SK-N-SH treated with all-trans-retinoic acid at 6 μM for 48 hours (cell line): ENCODE measurements around the gene MEI4.
A peak's percentile ranks its signal among the peaks of the same experiment; 100 is the strongest.

Experiments
- ATAC-seq: fragments of 200-7000 bp; cut with Tn5 transposase; 3 replicates; pipeline ENCODE4 v1.9.1; 2020; ENCODE audit warnings: mild to moderate bottlenecking, moderate library complexity
- ARNTL ChIP-seq: fragments of 450-650 bp; formaldehyde crosslinking; IDR thresholded peaks from 2 replicates; pipeline ENCODE4 v1.5.0; 2020; ENCODE audit warnings: low read depth, mild to moderate bottlenecking, moderate library complexity, borderline replicate concordance
- BACH2 ChIP-seq: fragments of 250-450 bp; sonication (Bioruptor Pico); IDR thresholded peaks from 2 replicates; pipeline ENCODE4 v1.9.0; 2021; ENCODE audit warnings: mild to moderate bottlenecking, borderline replicate concordance
- CSDC2 ChIP-seq: fragments of 250-450 bp; sonication (Bioruptor Pico); IDR thresholded peaks from 2 replicates; pipeline ENCODE4 v1.5.0; 2020; ENCODE audit warnings: mild to moderate bottlenecking, moderate library complexity
- ESRRG ChIP-seq: fragments of 250-450 bp; sonication (Bioruptor Pico); IDR thresholded peaks from 2 replicates; pipeline ENCODE4 v1.6.1; 2021; ENCODE audit warnings: mild to moderate bottlenecking
- GLIS3 ChIP-seq: fragments of 250-450 bp; sonication (Bioruptor Pico); IDR thresholded peaks from 2 replicates; pipeline ENCODE4 v1.5.0; 2020; ENCODE audit warnings: mild to moderate bottlenecking, moderate library complexity
- ISL1 ChIP-seq: fragments of 250-450 bp; sonication (Bioruptor Pico); IDR thresholded peaks from 2 replicates; pipeline ENCODE4 v2.1.2; 2022; ENCODE audit warnings: mild to moderate bottlenecking, moderate library complexity
- PPARA ChIP-seq: fragments of 250-450 bp; sonication (Bioruptor Pico); IDR thresholded peaks from 2 replicates; pipeline ENCODE4 v1.5.0; 2020; ENCODE audit warnings: mild to moderate bottlenecking, borderline replicate concordance
- RARB ChIP-seq: fragments of 250-450 bp; sonication (Bioruptor Pico); IDR thresholded peaks from 2 replicates; pipeline ENCODE4 v1.8.0; 2021; ENCODE audit warnings: mild to moderate bottlenecking, moderate library complexity
- SNAI2 ChIP-seq: fragments of 250-450 bp; sonication (Bioruptor Pico); IDR thresholded peaks from 2 replicates; pipeline ENCODE4 v1.5.0; 2020; ENCODE audit warnings: mild to moderate bottlenecking, moderate library complexity
- TCF4 ChIP-seq: fragments of 250-450 bp; sonication (Bioruptor Pico); IDR thresholded peaks from 2 replicates; pipeline ENCODE4 v1.8.0; 2021; ENCODE audit warnings: mild to moderate bottlenecking, moderate library complexity, borderline replicate concordance
- TOX ChIP-seq: fragments of 250-450 bp; sonication (Bioruptor Pico); IDR thresholded peaks from 2 replicates; pipeline ENCODE4 v1.8.0; 2021; ENCODE audit warnings: mild to moderate bottlenecking, moderate library complexity, borderline replicate concordance
- ZNF565 ChIP-seq: fragments of 450-650 bp; formaldehyde crosslinking; conservative IDR thresholded peaks from 2 replicates; pipeline ENCODE4 v1.5.0; 2020; ENCODE audit warnings: low read depth, mild to moderate bottlenecking, moderate library complexity
- ZNF70 ChIP-seq: fragments of 450-650 bp; formaldehyde crosslinking; IDR thresholded peaks from 2 replicates; pipeline ENCODE4 v1.5.0; 2020; ENCODE audit warnings: mild to moderate bottlenecking, moderate library complexity
- ZNF8 ChIP-seq: fragments of 450-650 bp; formaldehyde crosslinking; IDR thresholded peaks from 2 replicates; pipeline ENCODE4 v1.5.0; 2020; ENCODE audit warnings: mild to moderate bottlenecking, moderate library complexity
- TF ChIP-seq, protein P1 (sequence below): fragments of 250-450 bp; sonication (Bioruptor Pico); IDR thresholded peaks from 2 replicates; pipeline ENCODE4 v1.5.1; 2021; ENCODE audit warnings: mild to moderate bottlenecking, moderate library complexity
- TF ChIP-seq, protein P2 (sequence below): fragments of 250-450 bp; sonication (Bioruptor Pico); IDR thresholded peaks from 2 replicates; pipeline ENCODE4 v1.5.1; 2020; ENCODE audit warnings: low read depth, mild to moderate bottlenecking, moderate library complexity
- TF ChIP-seq, protein P3 (sequence below): fragments of 250-450 bp; sonication (Bioruptor Pico); IDR thresholded peaks from 2 replicates; pipeline ENCODE4 v1.8.0; 2020; ENCODE audit warnings: mild to moderate bottlenecking, moderate library complexity, borderline replicate concordance
- TF ChIP-seq, protein P4 (sequence below): fragments of 250-450 bp; sonication (Bioruptor Pico); IDR thresholded peaks from 2 replicates; pipeline ENCODE4 v1.8.0; 2021; ENCODE audit warnings: low read depth, mild to moderate bottlenecking, moderate library complexity, borderline replicate concordance
- TF ChIP-seq, protein P5 (sequence below): fragments of 250-450 bp; sonication (Bioruptor Pico); IDR thresholded peaks from 2 replicates; pipeline ENCODE4 v1.5.0; 2020; ENCODE audit warnings: mild to moderate bottlenecking, moderate library complexity

MEI4 gene

DNA sequence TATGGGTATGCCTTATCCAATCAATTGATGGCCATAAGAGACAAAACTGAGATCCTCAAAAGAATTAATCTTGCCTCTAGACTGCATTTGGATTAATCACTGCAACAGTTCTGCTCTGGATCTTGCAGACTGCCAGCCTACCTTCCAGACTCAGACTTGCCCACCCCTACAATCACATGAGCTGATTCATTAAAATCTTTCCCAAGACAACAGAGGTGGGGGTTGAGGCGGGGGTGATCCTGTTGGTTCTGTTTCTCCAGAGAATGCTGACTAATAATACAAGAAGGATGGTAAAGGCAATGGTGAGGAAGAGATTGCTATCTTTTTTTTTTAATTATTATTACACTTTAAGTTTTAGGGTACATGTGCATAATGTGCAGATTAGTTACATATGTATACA, 43.7 kb upstream of the MEI4 start:
- ATAC-seq = no peak
- TF ChIP-seq SNAI2 (no peak), ZNF70 (no peak), TCF4 (CRISPR knock-in tag) (no peak), TOX (no peak), CSDC2 (no peak), ARNTL (CRISPR knock-in tag) (no peak), ESRRG (no peak), ISL1 (no peak), ZNF8 (CRISPR knock-in tag) (no peak), PPARA (CRISPR knock-in tag) (no peak), RARB (CRISPR knock-in tag) (no peak)
- TF ChIP-seq, protein P1, sequence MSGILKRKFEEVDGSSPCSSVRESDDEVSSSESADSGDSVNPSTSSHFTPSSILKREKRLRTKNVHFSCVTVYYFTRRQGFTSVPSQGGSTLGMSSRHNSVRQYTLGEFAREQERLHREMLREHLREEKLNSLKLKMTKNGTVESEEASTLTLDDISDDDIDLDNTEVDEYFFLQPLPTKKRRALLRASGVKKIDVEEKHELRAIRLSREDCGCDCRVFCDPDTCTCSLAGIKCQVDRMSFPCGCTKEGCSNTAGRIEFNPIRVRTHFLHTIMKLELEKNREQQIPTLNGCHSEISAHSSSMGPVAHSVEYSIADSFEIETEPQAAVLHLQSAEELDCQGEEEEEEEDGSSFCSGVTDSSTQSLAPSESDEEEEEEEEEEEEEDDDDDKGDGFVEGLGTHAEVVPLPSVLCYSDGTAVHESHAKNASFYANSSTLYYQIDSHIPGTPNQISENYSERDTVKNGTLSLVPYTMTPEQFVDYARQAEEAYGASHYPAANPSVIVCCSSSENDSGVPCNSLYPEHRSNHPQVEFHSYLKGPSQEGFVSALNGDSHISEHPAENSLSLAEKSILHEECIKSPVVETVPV (CRISPR knock-in tag) = no peak
- TF ChIP-seq, protein P2, sequence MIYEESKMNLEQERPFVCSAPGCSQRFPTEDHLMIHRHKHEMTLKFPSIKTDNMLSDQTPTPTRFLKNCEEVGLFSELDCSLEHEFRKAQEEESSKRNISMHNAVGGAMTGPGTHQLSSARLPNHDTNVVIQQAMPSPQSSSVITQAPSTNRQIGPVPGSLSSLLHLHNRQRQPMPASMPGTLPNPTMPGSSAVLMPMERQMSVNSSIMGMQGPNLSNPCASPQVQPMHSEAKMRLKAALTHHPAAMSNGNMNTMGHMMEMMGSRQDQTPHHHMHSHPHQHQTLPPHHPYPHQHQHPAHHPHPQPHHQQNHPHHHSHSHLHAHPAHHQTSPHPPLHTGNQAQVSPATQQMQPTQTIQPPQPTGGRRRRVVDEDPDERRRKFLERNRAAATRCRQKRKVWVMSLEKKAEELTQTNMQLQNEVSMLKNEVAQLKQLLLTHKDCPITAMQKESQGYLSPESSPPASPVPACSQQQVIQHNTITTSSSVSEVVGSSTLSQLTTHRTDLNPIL (CRISPR knock-in tag) = no peak
- TF ChIP-seq, protein P3, sequence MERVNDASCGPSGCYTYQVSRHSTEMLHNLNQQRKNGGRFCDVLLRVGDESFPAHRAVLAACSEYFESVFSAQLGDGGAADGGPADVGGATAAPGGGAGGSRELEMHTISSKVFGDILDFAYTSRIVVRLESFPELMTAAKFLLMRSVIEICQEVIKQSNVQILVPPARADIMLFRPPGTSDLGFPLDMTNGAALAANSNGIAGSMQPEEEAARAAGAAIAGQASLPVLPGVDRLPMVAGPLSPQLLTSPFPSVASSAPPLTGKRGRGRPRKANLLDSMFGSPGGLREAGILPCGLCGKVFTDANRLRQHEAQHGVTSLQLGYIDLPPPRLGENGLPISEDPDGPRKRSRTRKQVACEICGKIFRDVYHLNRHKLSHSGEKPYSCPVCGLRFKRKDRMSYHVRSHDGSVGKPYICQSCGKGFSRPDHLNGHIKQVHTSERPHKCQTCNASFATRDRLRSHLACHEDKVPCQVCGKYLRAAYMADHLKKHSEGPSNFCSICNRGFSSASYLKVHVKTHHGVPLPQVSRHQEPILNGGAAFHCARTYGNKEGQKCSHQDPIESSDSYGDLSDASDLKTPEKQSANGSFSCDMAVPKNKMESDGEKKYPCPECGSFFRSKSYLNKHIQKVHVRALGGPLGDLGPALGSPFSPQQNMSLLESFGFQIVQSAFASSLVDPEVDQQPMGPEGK = no peak
- TF ChIP-seq, protein P4, sequence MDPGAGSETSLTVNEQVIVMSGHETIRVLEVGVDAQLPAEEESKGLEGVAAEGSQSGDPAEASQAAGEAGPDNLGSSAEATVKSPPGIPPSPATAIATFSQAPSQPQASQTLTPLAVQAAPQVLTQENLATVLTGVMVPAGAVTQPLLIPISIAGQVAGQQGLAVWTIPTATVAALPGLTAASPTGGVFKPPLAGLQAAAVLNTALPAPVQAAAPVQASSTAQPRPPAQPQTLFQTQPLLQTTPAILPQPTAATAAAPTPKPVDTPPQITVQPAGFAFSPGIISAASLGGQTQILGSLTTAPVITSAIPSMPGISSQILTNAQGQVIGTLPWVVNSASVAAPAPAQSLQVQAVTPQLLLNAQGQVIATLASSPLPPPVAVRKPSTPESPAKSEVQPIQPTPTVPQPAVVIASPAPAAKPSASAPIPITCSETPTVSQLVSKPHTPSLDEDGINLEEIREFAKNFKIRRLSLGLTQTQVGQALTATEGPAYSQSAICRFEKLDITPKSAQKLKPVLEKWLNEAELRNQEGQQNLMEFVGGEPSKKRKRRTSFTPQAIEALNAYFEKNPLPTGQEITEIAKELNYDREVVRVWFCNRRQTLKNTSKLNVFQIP (CRISPR knock-in tag) = no peak

DNA sequence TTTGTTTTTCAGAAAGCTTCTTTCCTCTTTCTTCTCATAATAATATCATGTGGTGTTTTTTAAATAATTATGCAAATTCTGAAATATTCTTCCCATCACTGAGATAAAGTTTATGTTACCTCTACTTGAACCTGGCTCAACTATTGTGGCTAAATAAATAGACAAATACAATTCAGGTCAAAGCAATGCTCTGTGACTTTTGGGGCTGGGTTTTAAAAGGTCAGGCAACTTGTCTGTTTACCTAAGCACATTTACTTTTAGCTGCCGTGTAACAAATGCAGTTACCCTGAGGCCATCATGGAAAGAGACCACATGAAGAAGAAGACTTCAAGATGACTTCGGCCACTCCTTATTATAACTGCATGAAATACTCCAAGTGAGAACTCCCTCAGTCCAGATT, 33.7 kb upstream of the MEI4 start:
- no peak for ATAC-seq
- TF ChIP-seq, protein P3 = no peak
- TF ChIP-seq ZNF565 (CRISPR knock-in tag) = no peak
- TF ChIP-seq CSDC2 = no peak
- no peak for TF ChIP-seq RARB (CRISPR knock-in tag)
- TF ChIP-seq GLIS3 (CRISPR knock-in tag) = no peak
- TF ChIP-seq PPARA (CRISPR knock-in tag) = no peak
- no peak for TF ChIP-seq ESRRG
- TF ChIP-seq ZNF70 = no peak
- TF ChIP-seq SNAI2 = no peak
- TF ChIP-seq, protein P2 (CRISPR knock-in tag) = no peak
- TF ChIP-seq BACH2 (CRISPR knock-in tag) = no peak
- TF ChIP-seq, protein P1 (CRISPR knock-in tag) = no peak
- TF ChIP-seq, all 23 proteins: peak for 0

DNA sequence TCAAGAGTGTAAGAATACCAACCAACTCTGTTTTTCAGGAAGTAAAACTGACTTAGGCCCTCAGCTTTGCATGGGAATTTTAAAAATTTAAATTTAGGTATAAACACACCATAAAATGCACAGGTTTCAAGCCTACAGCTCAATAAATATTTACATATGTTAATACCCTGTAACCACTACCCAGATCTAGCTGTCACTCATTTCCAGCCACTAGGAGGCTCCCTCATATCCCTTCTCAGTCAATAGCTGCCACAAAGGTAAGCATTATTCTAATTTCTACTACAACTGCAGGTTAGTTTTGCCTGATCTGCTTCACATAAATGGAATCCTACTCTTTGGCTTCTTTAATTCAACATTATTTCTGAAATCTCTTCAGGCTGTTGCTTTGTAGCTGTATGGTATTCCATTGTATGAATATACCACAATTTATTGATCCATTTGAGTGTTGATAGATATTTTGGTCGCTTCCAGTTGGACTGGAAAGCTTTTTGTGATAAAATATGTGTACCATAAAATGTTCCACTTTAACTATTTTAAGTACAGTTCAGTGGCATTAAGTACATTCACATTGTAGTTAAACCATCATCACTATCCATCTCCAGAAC, 32.5 kb upstream of the MEI4 start:
- ATAC-seq = peak; percentile 80; the same call in 2 of the 3 replicates
- TF ChIP-seq, protein P5, sequence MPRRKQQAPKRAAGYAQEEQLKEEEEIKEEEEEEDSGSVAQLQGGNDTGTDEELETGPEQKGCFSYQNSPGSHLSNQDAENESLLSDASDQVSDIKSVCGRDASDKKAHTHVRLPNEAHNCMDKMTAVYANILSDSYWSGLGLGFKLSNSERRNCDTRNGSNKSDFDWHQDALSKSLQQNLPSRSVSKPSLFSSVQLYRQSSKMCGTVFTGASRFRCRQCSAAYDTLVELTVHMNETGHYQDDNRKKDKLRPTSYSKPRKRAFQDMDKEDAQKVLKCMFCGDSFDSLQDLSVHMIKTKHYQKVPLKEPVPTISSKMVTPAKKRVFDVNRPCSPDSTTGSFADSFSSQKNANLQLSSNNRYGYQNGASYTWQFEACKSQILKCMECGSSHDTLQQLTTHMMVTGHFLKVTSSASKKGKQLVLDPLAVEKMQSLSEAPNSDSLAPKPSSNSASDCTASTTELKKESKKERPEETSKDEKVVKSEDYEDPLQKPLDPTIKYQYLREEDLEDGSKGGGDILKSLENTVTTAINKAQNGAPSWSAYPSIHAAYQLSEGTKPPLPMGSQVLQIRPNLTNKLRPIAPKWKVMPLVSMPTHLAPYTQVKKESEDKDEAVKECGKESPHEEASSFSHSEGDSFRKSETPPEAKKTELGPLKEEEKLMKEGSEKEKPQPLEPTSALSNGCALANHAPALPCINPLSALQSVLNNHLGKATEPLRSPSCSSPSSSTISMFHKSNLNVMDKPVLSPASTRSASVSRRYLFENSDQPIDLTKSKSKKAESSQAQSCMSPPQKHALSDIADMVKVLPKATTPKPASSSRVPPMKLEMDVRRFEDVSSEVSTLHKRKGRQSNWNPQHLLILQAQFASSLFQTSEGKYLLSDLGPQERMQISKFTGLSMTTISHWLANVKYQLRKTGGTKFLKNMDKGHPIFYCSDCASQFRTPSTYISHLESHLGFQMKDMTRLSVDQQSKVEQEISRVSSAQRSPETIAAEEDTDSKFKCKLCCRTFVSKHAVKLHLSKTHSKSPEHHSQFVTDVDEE (CRISPR knock-in tag) = no peak
- TF ChIP-seq, protein P3 = no peak
- TF ChIP-seq, protein P1 (CRISPR knock-in tag) = no peak
- TF ChIP-seq SNAI2 (no peak), GLIS3 (CRISPR knock-in tag) (no peak)
